ENCODE measurements around the gene USP43.

The USP43 gene

DNA sequence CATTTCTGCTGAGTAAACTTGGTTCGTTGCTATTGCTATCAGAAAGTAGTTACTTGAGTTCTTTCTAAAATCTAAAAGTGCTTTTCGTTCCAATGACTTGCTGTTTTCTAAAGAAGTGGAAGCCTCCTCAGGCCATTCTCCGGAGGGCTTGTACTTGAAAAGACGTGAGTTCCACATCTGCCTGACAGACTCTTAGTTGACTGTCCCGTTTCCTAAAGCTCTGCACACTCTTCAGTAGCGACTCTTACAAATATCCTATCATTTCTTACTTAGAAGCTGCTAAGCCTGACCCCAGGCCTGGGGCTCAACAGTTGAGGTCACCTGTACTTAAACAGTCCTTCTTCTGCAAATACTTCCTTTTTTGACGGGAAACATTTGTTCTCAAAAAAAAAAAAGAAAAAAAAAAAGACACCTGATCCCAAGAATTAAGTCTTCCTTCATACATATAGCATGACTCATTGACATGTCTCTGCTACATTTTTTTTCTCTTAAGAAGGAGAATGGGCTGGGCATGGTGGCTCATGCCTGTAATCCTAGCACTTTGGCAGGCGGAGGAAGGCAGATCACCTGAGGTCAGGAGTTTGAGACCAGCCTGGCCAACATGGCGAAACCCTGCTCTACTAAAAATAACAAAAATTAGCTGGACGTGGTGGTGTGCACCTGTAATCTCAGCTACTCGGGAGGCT is 84.6 kb downstream of the USP43 start:
- peak; percentile 6 for DNase-seq (ENCODE audit: low read depth)
- no peak overlapping the region for H3K4me3 ChIP-seq (ENCODE audit: low read length)
- TF ChIP-seq, protein P1, sequence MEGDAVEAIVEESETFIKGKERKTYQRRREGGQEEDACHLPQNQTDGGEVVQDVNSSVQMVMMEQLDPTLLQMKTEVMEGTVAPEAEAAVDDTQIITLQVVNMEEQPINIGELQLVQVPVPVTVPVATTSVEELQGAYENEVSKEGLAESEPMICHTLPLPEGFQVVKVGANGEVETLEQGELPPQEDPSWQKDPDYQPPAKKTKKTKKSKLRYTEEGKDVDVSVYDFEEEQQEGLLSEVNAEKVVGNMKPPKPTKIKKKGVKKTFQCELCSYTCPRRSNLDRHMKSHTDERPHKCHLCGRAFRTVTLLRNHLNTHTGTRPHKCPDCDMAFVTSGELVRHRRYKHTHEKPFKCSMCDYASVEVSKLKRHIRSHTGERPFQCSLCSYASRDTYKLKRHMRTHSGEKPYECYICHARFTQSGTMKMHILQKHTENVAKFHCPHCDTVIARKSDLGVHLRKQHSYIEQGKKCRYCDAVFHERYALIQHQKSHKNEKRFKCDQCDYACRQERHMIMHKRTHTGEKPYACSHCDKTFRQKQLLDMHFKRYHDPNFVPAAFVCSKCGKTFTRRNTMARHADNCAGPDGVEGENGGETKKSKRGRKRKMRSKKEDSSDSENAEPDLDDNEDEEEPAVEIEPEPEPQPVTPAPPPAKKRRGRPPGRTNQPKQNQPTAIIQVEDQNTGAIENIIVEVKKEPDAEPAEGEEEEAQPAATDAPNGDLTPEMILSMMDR (conservative IDR thresholded peaks at IDR 0.05; ENCODE audit: low read length), result no peak

DNA sequence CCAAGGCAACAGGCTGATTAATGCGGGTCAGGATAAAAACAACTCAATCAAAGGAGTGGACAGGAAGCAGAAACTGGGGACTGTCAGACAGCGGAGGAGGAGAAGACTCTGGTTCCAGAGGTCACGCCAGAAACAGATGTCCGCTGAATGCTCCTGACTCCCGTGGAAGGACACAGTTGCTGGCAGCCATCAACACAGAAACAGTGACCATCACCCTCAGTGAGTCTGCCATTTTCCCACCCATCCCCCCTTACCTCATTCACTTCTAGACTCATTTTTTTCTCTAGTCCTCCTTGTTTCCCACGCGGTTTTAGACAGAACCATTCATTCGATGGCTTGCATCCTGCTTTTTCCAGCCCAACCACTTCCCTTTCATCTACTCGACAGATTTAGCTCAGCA is 105.2 kb downstream of the USP43 start:
- DNase-seq (ENCODE audit: low read depth), result no peak
- TF ChIP-seq, protein P1 (conservative IDR thresholded peaks at IDR 0.05; ENCODE audit: low read length), result no peak
- H3K4me3 ChIP-seq (ENCODE audit: low read length), result no peak overlapping the region

DNA sequence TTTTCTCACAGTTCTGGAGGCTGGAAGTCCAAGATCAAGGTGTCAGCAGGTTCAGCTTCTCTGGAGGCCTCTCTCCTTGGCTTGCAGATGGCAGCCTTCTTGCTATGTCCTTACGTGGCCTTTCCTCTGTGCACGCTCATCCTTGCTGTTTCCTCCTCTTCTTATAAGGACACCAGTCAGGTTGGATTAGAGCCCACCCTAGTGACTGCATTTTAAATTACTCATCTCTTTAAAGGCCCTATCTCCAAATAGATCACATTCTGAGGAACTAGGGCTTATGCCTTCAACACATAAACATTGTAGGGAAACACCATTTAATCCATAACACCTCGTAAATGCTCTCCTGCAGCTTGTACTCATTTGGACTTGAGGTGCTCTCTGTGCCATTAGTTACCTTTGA is 109.8 kb downstream of the USP43 start:
- TF ChIP-seq, protein P1 (conservative IDR thresholded peaks at IDR 0.05; ENCODE audit: low read length), result no peak
- H3K4me3 ChIP-seq (ENCODE audit: low read length), result no peak overlapping the region
- DNase-seq (ENCODE audit: low read depth), result peak; percentile 2

DNA sequence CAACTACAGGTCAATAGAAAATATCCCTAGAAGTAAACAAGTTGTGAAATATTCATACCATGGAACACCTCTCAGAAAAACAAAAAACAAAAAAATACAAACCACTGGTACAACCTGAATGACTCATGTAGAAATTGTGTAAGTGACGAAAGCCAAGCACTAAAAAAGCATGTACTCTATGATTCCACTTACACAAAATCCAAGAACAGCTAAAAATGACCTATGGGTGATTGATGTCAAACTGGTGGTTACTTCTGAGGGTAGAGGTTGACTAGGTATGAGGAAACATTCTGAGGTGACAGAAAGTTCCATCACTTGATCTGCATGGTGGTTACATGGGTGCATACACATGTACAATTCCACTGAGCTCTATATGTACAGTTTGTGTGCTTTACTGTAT is 114.9 kb downstream of the USP43 start:
- TF ChIP-seq, protein P1 (conservative IDR thresholded peaks at IDR 0.05; ENCODE audit: low read length), result no peak
- no peak for DNase-seq (ENCODE audit: low read depth)
- no peak overlapping the region for H3K4me3 ChIP-seq (ENCODE audit: low read length)

DNA sequence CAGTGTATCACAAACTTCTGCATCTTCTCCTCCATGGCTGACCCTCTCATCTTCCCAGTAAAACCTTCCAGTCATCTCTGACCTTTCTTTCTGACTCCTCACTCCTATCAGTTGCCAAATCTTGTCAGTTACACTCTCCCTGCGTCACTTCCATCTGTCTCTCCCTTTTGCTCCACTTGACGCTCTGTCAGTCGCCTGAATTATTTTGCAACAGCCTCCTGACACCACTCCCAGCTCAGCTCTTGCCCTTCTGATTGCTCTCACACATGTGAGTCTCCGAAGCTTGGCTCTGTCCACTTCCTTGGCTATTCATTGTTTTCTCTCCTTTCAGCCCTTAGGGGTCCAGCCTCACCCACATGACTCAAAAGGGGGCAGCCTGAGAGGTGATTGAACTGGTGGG is 118.3 kb downstream of the USP43 start:
- no peak for DNase-seq (ENCODE audit: low read depth)
- no peak overlapping the region for H3K4me3 ChIP-seq (ENCODE audit: low read length)
- TF ChIP-seq, protein P1 (conservative IDR thresholded peaks at IDR 0.05; ENCODE audit: low read length), result no peak

DNA sequence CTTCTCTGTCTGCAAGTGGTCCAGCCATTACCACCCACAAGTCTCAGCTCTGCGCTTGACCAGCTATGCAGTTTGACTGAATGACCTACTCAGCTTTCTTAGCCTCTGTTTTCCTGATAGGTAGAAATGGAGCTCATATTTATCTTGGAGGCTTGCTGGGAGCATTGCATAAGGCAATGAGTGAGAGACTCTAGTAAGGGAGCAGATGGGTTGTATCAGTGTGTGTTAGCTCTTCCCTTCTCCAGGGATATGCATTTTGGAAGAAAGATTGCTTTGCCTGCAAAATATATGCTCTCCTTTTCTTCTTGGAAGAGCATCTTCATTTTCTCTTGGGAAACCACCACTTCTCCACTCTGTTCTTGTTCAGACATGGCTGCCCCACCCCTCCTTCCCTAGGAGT is 120.0 kb downstream of the USP43 start:
- TF ChIP-seq, protein P1 (conservative IDR thresholded peaks at IDR 0.05; ENCODE audit: low read length), result no peak
- no peak for DNase-seq (ENCODE audit: low read depth)
- no peak overlapping the region for H3K4me3 ChIP-seq (ENCODE audit: low read length)

DNA sequence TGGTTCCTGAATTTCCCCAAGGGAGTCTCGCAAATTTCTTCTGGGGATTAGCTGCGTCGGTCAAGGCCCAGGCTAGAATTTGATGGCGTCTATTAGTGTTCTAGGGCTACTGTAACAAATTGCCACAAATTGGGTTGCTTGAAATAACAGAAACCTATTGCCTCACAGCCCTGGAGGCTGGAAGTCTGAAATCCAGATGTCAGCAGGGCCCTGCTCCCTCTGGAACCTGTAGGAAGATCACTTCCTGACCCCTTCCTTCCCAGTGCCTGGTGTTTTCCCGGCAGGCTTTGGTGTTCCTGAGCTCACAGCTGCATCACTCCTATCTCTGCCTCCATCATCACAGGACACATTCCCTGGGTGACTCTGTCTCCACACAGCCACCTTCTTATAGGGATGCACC is 121.7 kb downstream of the USP43 start:
- TF ChIP-seq, protein P1 (conservative IDR thresholded peaks at IDR 0.05; ENCODE audit: low read length), result no peak
- H3K4me3 ChIP-seq (ENCODE audit: low read length), result no peak overlapping the region
- DNase-seq (ENCODE audit: low read depth), result peak; percentile 1

Measured in AG10803 (cell line).